Gastrocnemius medialis (tissue), 4 donors: Measurements from ENCODE around the gene VAMP3. TPM values are rescaled to one million over a fixed set of nuclear protein-coding genes. Genes with fewer than 3 reads are reported as not detected.
"Not testable (repeated sequence)": the region's sequence is repeated elsewhere in the genome, so short reads cannot be mapped to it uniquely, and the experiment has no call there.

ENCODE experiments used
- ATAC-seq, 2 donors: fragments of 150-250 bp; one replicate each; pipeline ENCODE4 v1.9.1; 2016
- DNase-seq, 2 donors: peaks; one replicate each; pipeline ENCODE4 v3.0.0-alpha.2; 2019
- H3K27ac ChIP-seq, 4 donors: fragments of 200-600 bp; sonication (generic); 1 replicate in 1 of 4; 2 replicates in 3 of 4; pipeline ENCODE4 v1.5.1; 2016 to 2018; ENCODE audit warnings: mild to moderate bottlenecking in 2 of 4, moderate library complexity in 1 of 4
- H3K27me3 ChIP-seq, 3 donors: fragments of 200-600 bp; sonication (generic) in 2 of 3; 1 replicate in 1 of 3; 2 replicates in 2 of 3; pipeline versions ENCODE4 v1.5.1 to v1.6.0; 2016 to 2019; ENCODE audit warnings: mild to moderate bottlenecking in 1 of 3, moderate library complexity in 1 of 3
- H3K36me3 ChIP-seq, 2 donors: fragments of 200-600 bp; sonication (generic) in 1 of 2; one replicate each; pipeline ENCODE4 v1.5.1; 2017 to 2018
- H3K4me1 ChIP-seq, 2 donors: fragments of 200-600 bp; sonication (generic) in 1 of 2; one replicate each; pipeline ENCODE4 v1.5.1; 2016 to 2017; ENCODE audit warnings: mild to moderate bottlenecking in 2 of 2
- H3K4me3 ChIP-seq, 4 donors: fragments of 200-600 bp; sonication (generic) in 3 of 4; 1 replicate in 1 of 4; 2 replicates in 3 of 4; pipeline ENCODE4 v1.5.1; 2016 to 2019; ENCODE audit warnings: mild to moderate bottlenecking in 2 of 4
- H3K9me3 ChIP-seq, 3 donors: fragments of 200-600 bp; sonication (generic) in 2 of 3; 1 replicate in 1 of 3; 2 replicates in 2 of 3; pipeline ENCODE4 v1.5.1; 2016 to 2019
- CTCF ChIP-seq, 5 experiments: fragments of 450-650 bp in 3 of 5; fragments of 200-600 bp in 2 of 5; sonication (generic) in 2 of 5; IDR thresholded peaks in 4 of 5; conservative IDR thresholded peaks in 1 of 5; 1 replicate in 4 of 5; 2 replicates in 1 of 5; pipeline ENCODE4 v1.5.1; 2016 to 2019; ENCODE audit warnings: antibody characterized with exemption in 5 of 5, mild to moderate bottlenecking in 3 of 5, moderate library complexity in 3 of 5
- POLR2A ChIP-seq, 2 donors: fragments of 450-650 bp; IDR thresholded peaks; one replicate each; pipeline ENCODE4 v1.6.1; 2017; ENCODE audit warnings: antibody characterized with exemption in 2 of 2, mild to moderate bottlenecking in 2 of 2, moderate library complexity in 2 of 2
- in situ Hi-C, 4 donors: fragments of 200-750 bp; cut with MboI; loops; one replicate each; pipeline versions ENCODE4 v1.15.0 to v1.8.0; 2017; ENCODE audit warnings: low sequenced_read_pairs in 4 of 4
- intact Hi-C: fragments of 100-400 bp; cut with DNase I; formaldehyde crosslinking; loops from one replicate; pipeline ENCODE4 v1.15.1; 2023; ENCODE audit warnings: low total_unique reads
- total RNA-seq, 4 donors: library from RNA; depleted of rRNA; stranded (reverse); fragments of >200 nt; gene quantifications; one replicate each; pipeline versions ENCODE4 v1.1.0 to v1.2.3, GENCODE V29; 2016

VAMP3 gene
- total RNA-seq, 4 donors from 2014 or later, result 63.7 to 71.2 (median 69.7) TPM

- Histone ChIP-seq H3K27me3 (no peaks in the 10 kb centered on the region), H3K4me1 (peaks cover 15 to 26% of the 10 kb centered on the region in 2 donors), H3K36me3 (peaks cover 5 to 52% of the 10 kb centered on the region in 2 donors), H3K27ac (peak overlapping the region in 1 of 4 donors; percentile 7), H3K4me3 (no peak overlapping the region), H3K9me3 (no peaks in the 10 kb centered on the region)
- intact Hi-C loops (no loop called here), in situ Hi-C loops (no loop called here)
- ATAC-seq, result no peak
- DNase-seq, result no peak
- TF ChIP-seq POLR2A (IDR thresholded peaks at IDR 0.05) (no peak), CTCF (IDR thresholded peaks at IDR 0.05 in 4 of 5, conservative IDR thresholded peaks at IDR 0.05 in 1 of 5) (no peak)
These were observed 15.7 kb downstream of the VAMP3 start for GRCh38 chr1:7786795-7787194.

- ATAC-seq, result no peak
- H3K9me3 ChIP-seq, result no peaks in the 10 kb centered on the region
- H3K27me3 ChIP-seq, result no peaks in the 10 kb centered on the region
- H3K36me3 ChIP-seq, result peaks cover 13 to 78% of the 10 kb centered on the region in 2 donors
- no peak for TF ChIP-seq POLR2A (IDR thresholded peaks at IDR 0.05)
- TF ChIP-seq CTCF (IDR thresholded peaks at IDR 0.05 in 4 of 5, conservative IDR thresholded peaks at IDR 0.05 in 1 of 5), result no peak
- in situ Hi-C loops (no loop called here), intact Hi-C loops (no loop called here)
- no peak overlapping the region for H3K4me3 ChIP-seq
- H3K27ac ChIP-seq, result no peak overlapping the region
- H3K4me1 ChIP-seq, result peaks cover 7 to 17% of the 10 kb centered on the region in 2 donors
- DNase-seq, result no peak
These were observed 18.7 kb downstream of the VAMP3 start for GRCh38 chr1:7789828-7790227.

- H3K4me1 ChIP-seq, intact Hi-C loops, H3K27me3 ChIP-seq, in situ Hi-C loops, H3K27ac ChIP-seq, DNase-seq, ATAC-seq, H3K9me3 ChIP-seq, H3K4me3 ChIP-seq: not testable (repeated sequence)
- H3K36me3 ChIP-seq, result peaks cover 13 to 85% of the 10 kb centered on the region in 2 donors
These were observed 19.9 kb downstream of the VAMP3 start for GRCh38 chr1:7791027-7791426.

GRCh38 chr1:7795406-7795805 is 24.3 kb downstream of the VAMP3 start:
- no peaks in the 10 kb centered on the region for H3K27me3 ChIP-seq
- no peak overlapping the region for H3K4me3 ChIP-seq
- no peaks in the 10 kb centered on the region for H3K4me1 ChIP-seq
- no peak overlapping the region for H3K27ac ChIP-seq
- no peak for TF ChIP-seq CTCF (IDR thresholded peaks at IDR 0.05 in 4 of 5, conservative IDR thresholded peaks at IDR 0.05 in 1 of 5)
- TF ChIP-seq POLR2A (IDR thresholded peaks at IDR 0.05), result no peak
- DNase-seq, result no peak
- no peak for ATAC-seq
- intact Hi-C loops, result no loop called here
- peaks cover 11 to 81% of the 10 kb centered on the region in 2 donors for H3K36me3 ChIP-seq
- in situ Hi-C loops, result no loop called here
- no peaks in the 10 kb centered on the region for H3K9me3 ChIP-seq

GRCh38 chr1:7805460-7805859 is 34.4 kb downstream of the VAMP3 start:
- intact Hi-C loops, result no loop called here
- H3K9me3 ChIP-seq, result no peaks in the 10 kb centered on the region
- ATAC-seq, result no peak
- H3K27me3 ChIP-seq, result no peaks in the 10 kb centered on the region
- no peak overlapping the region for H3K4me3 ChIP-seq
- peaks cover 0 to 76% of the 10 kb centered on the region in 2 donors for H3K36me3 ChIP-seq
- no peak for DNase-seq
- no peaks in the 10 kb centered on the region for H3K4me1 ChIP-seq
- in situ Hi-C loops, result no loop called here
- no peak overlapping the region for H3K27ac ChIP-seq
- TF ChIP-seq CTCF (IDR thresholded peaks at IDR 0.05 in 4 of 5, conservative IDR thresholded peaks at IDR 0.05 in 1 of 5), result no peak
